Naive thymus-derived CD4-positive, alpha-beta T cell (primary cell): Measurements from ENCODE around the gene SAMD3. TPM values are rescaled to one million over a fixed set of nuclear protein-coding genes. Genes with fewer than 3 reads are reported as not detected.
"Not testable (repeated sequence)": the region's sequence is repeated elsewhere in the genome, so short reads cannot be mapped to it uniquely, and the experiment has no call there.

Source experiments
- ATAC-seq: fragments of 150-1000 bp; cut with Tn5 transposase; 2 replicates; pipeline ENCODE4 v1.10.0; 2021; ENCODE audit warnings: mild to moderate bottlenecking, moderate library complexity
- CTCF ChIA-PET: fragments of 350-600 bp; sonication (Branson Sonifier 250); formaldehyde crosslinking; loops from one replicate; lab custom pipeline; 2021; ENCODE audit warnings: antibody characterized with exemption; lab: Charles Lee
- POLR2A ChIA-PET: fragments of 350-600 bp; sonication (Branson Sonifier 250); formaldehyde crosslinking; loops from one replicate; lab custom pipeline; 2021; ENCODE audit warnings: antibody characterized with exemption, inconsistent platforms; lab: Charles Lee
- DNase-seq, 9 donors: peaks; one replicate each; pipeline versions ENCODE4 v3.0.0 to v3.0.0-alpha.2; 2020 to 2022; ENCODE audit warnings: mixed read lengths in 1 of 9
- H3K27ac ChIP-seq: one replicate; pipeline ENCODE4 v1.7.0; 2013; ENCODE audit warnings: mild to moderate bottlenecking, low read depth, low read length, moderate library complexity
- H3K27me3 ChIP-seq, 2 donors: one replicate each; pipeline ENCODE4 v1.7.0; 2013; ENCODE audit warnings: low read length in 2 of 2, mild to moderate bottlenecking in 2 of 2, moderate library complexity in 2 of 2; ENCODE audit not compliant: control insufficient read depth in 2 of 2, insufficient read depth in 2 of 2
- H3K36me3 ChIP-seq, 3 experiments: 1 replicate in 2 of 3; 2 replicates in 1 of 3; pipeline ENCODE4 v1.7.0; 2013; ENCODE audit warnings: low read length in 3 of 3, mild to moderate bottlenecking in 3 of 3, moderate library complexity in 1 of 3; ENCODE audit not compliant: insufficient read depth in 3 of 3, control insufficient read depth in 2 of 3
- H3K4me1 ChIP-seq, 2 donors: one replicate each; pipeline ENCODE4 v1.7.0; 2013; ENCODE audit warnings: low read length in 2 of 2, mild to moderate bottlenecking in 2 of 2, moderate library complexity in 1 of 2; ENCODE audit not compliant: control insufficient read depth in 2 of 2, insufficient read depth in 2 of 2
- H3K4me3 ChIP-seq: 2 replicates; pipeline ENCODE4 v1.7.0; 2013; ENCODE audit warnings: mild to moderate bottlenecking, low read length
- H3K9me3 ChIP-seq, 3 experiments: 1 replicate in 2 of 3; 2 replicates in 1 of 3; pipeline ENCODE4 v1.7.0; 2013; ENCODE audit warnings: low read length in 3 of 3; ENCODE audit not compliant: control insufficient read depth in 2 of 3
- H3K27ac Mint-ChIP-seq, 9 donors: one replicate each; pipeline ENCODE4 v1.8.0; 2020 to 2022; ENCODE audit warnings: mixed read lengths in 9 of 9, mild to moderate bottlenecking in 8 of 9, moderate library complexity in 5 of 9, inconsistent platforms in 2 of 9
- H3K27me3 Mint-ChIP-seq, 5 donors: one replicate each; pipeline ENCODE4 v1.8.0; 2021 to 2022; ENCODE audit warnings: mixed read lengths in 5 of 5, mild to moderate bottlenecking in 1 of 5
- H3K36me3 Mint-ChIP-seq, 5 donors: one replicate each; pipeline ENCODE4 v1.8.0; 2020 to 2022; ENCODE audit warnings: mixed read lengths in 5 of 5, mild to moderate bottlenecking in 3 of 5, inconsistent platforms in 1 of 5
- H3K4me1 Mint-ChIP-seq, 7 donors: one replicate each; pipeline ENCODE4 v1.8.0; 2020 to 2022; ENCODE audit warnings: mixed read lengths in 7 of 7, mild to moderate bottlenecking in 3 of 7, inconsistent platforms in 1 of 7
- H3K4me3 Mint-ChIP-seq, 10 donors: one replicate each; pipeline ENCODE4 v1.8.0; 2020 to 2022; ENCODE audit warnings: mild to moderate bottlenecking in 10 of 10, mixed read lengths in 10 of 10, moderate library complexity in 6 of 10, inconsistent platforms in 2 of 10
- H3K9me3 Mint-ChIP-seq, 11 donors: one replicate each; pipeline ENCODE4 v1.8.0; 2020 to 2022; ENCODE audit warnings: mixed read lengths in 11 of 11, mild to moderate bottlenecking in 4 of 11, inconsistent platforms in 1 of 11, moderate library complexity in 1 of 11
- intact Hi-C, 2 donors: fragments of 100-400 bp; cut with micrococcal nuclease; formaldehyde crosslinking; loops; one replicate each; pipeline ENCODE4 v1.15.1; 2023
- polyA plus RNA-seq, 2 donors: library from polyadenylated mRNA; unstranded; fragments of 300-500 nt; fragmentation: Illumina TruSeq; gene quantifications; one replicate each; pipeline ENCODE4 v1.2.3, GENCODE V29; 2021
- total RNA-seq, 6 experiments: library from RNA in 5 of 6; stranded (reverse) in 5 of 6; gene quantifications; 1 replicate in 5 of 6; 2 replicates in 1 of 6; pipeline ENCODE4 v1.2.3 and lab custom pipeline; 2021 to 2026

SAMD3 gene
- total and polyA plus RNA-seq, 7 experiments from 2014 or later, result 23.7 to 67.3 (median 43.4) TPM

- Histone ChIP-seq H3K9me3 (peaks cover 0 to 8% (median 0%) of the 10 kb centered on the region in 3 experiments), H3K27ac (no peak overlapping the region), H3K36me3 (peaks cover 0 to 15% (median 10%) of the 10 kb centered on the region in 3 experiments), H3K4me3 (no peak overlapping the region), H3K4me1 (no peaks in the 10 kb centered on the region), H3K27me3 (no peaks in the 10 kb centered on the region)
- DNase-seq, result no peak
- Mint-ChIP-seq H3K9me3 (peaks cover 0 to 15% (median 4%) of the 10 kb centered on the region in 11 donors), H3K27me3 (no peaks in the 10 kb centered on the region), H3K4me1 (peaks cover 0 to 23% (median 13%) of the 10 kb centered on the region in 7 donors), H3K4me3 (no peak overlapping the region), H3K36me3 (peaks cover 11 to 49% (median 46%) of the 10 kb centered on the region in 5 donors), H3K27ac (no peak overlapping the region)
- intact Hi-C loops, result no loop called here
- POLR2A ChIA-PET, result no interaction called here
- no peak for ATAC-seq
- CTCF ChIA-PET, result interaction anchor here (0.7 kb wide), 1 partner anchor 223 kb away, joined by 4 read pairs; no protein-coding TSS in a partner anchor
Measured at GRCh38 chr6:130156908-130157307, 65.8 kb downstream of the SAMD3 start.

- Histone ChIP-seq H3K9me3 (no peaks in the 10 kb centered on the region), H3K4me1 (no peaks in the 10 kb centered on the region), H3K36me3 (peaks cover 0 to 22% (median 10%) of the 10 kb centered on the region in 3 experiments), H3K27me3 (no peaks in the 10 kb centered on the region), H3K4me3 (no peak overlapping the region), H3K27ac (no peak overlapping the region)
- peaks cover 7 to 50% (median 39%) of the 10 kb centered on the region in 5 donors for H3K36me3 Mint-ChIP-seq
- H3K9me3 Mint-ChIP-seq, result peaks cover 0 to 12% (median 0%) of the 10 kb centered on the region in 11 donors
- intact Hi-C loops, result no loop called here
- peaks cover under 1 to 10% (median 4%) of the 10 kb centered on the region in 7 donors for H3K4me1 Mint-ChIP-seq
- CTCF ChIA-PET, result no interaction called here
- ATAC-seq (no peak), DNase-seq (no peak)
- no peaks in the 10 kb centered on the region for H3K27me3 Mint-ChIP-seq
- POLR2A ChIA-PET, result no interaction called here
- H3K4me3 Mint-ChIP-seq, result no peak overlapping the region
- no peak overlapping the region for H3K27ac Mint-ChIP-seq
Measured at GRCh38 chr6:130152908-130153510, 69.7 kb downstream of the SAMD3 start.

GRCh38 chr6:130150906-130151305 lies 71.8 kb downstream of the SAMD3 start:
- H3K4me1 ChIP-seq, result no peaks in the 10 kb centered on the region
- H3K4me3 ChIP-seq, result no peak overlapping the region
- H3K27ac Mint-ChIP-seq, result peak overlapping the region in 2 of 9 donors; percentile 52 to 80
- ATAC-seq (no peak), DNase-seq (no peak)
- H3K36me3 Mint-ChIP-seq, result peaks cover 7 to 65% (median 52%) of the 10 kb centered on the region in 5 donors
- peaks cover 0 to 29% (median 25%) of the 10 kb centered on the region in 3 experiments for H3K36me3 ChIP-seq
- H3K27me3 Mint-ChIP-seq, result no peaks in the 10 kb centered on the region
- H3K27me3 ChIP-seq, result no peaks in the 10 kb centered on the region
- intact Hi-C loops, result no loop called here
- CTCF ChIA-PET, result interaction anchor here (0.6 to 1.4 kb wide), 4 partner anchors 11 to 130 kb away, joined by 3 read pairs; no protein-coding TSS in a partner anchor
- H3K9me3 ChIP-seq, result no peaks in the 10 kb centered on the region
- H3K4me1 Mint-ChIP-seq, result peaks cover 3 to 19% (median 6%) of the 10 kb centered on the region in 7 donors
- POLR2A ChIA-PET, result interaction anchor here (0.7 to 1.1 kb wide), 2 partner anchors 14 to 266 kb away, joined by 3 read pairs; no protein-coding TSS in a partner anchor
- no peak overlapping the region for H3K4me3 Mint-ChIP-seq
- H3K27ac ChIP-seq, result no peak overlapping the region
- H3K9me3 Mint-ChIP-seq, result peaks cover 0 to 11% (median 0%) of the 10 kb centered on the region in 11 donors

DNA sequence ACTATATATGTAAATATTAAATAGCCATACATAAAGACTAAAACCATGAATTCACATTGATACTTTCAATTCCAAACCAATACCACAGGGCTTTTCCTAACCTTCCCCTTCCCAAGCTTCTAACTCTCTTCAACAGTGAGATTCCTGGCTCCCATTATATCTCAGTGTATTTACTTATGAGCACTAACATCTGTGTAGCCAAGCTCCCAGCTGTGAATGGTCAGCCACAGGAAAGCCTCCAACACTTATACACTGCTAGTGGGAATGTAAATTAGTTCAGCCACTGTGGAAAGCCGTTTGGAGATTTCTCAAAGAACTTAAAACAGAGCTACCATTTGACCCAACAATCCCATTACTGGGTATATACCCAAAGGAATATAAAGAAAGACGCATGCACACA lies 73.7 kb downstream of the SAMD3 start:
- peak overlapping the region in 1 of 9 donors; percentile 42 for H3K27ac Mint-ChIP-seq
- H3K36me3 Mint-ChIP-seq, result peaks cover 3 to 73% (median 53%) of the 10 kb centered on the region in 5 donors
- ATAC-seq, H3K27me3 ChIP-seq, DNase-seq, intact Hi-C loops, H3K27ac ChIP-seq, H3K4me3 Mint-ChIP-seq, H3K27me3 Mint-ChIP-seq, H3K9me3 ChIP-seq, H3K4me3 ChIP-seq, H3K4me1 ChIP-seq: not testable (repeated sequence)
- peaks cover 0 to 36% (median 25%) of the 10 kb centered on the region in 3 experiments for H3K36me3 ChIP-seq
- CTCF ChIA-PET, result interaction anchor here (0.6 to 1.7 kb wide), 5 partner anchors 14 to 1761 kb away, joined by 3 to 4 read pairs (median 3); no protein-coding TSS in a partner anchor
- H3K9me3 Mint-ChIP-seq, result peaks cover 0 to 11% (median 0%) of the 10 kb centered on the region in 11 donors
- POLR2A ChIA-PET, result interaction anchor here (0.6 to 1.0 kb wide), 2 partner anchors 9 to 57 kb away, joined by 4 read pairs; no protein-coding TSS in a partner anchor
- peaks cover 2 to 19% (median 6%) of the 10 kb centered on the region in 7 donors for H3K4me1 Mint-ChIP-seq

- H3K27ac Mint-ChIP-seq, result peak overlapping the region in 6 of 9 donors; percentile 8 to 78 (median 43)
- intact Hi-C loops, result loop anchor here in 1 of 2 donors (1.0 kb wide), 1 partner anchor 134 kb away; no protein-coding TSS in a partner anchor
- DNase-seq (peak in 1 of 9 donors; percentile 20), ATAC-seq (peak; percentile 55)
- Histone ChIP-seq H3K36me3 (peaks cover 0 to 44% (median 28%) of the 10 kb centered on the region in 3 experiments), H3K4me3 (no peak overlapping the region), H3K27me3 (no peaks in the 10 kb centered on the region), H3K27ac (no peak overlapping the region), H3K4me1 (no peaks in the 10 kb centered on the region), H3K9me3 (no peaks in the 10 kb centered on the region)
- peaks cover 2 to 25% (median 8%) of the 10 kb centered on the region in 7 donors for H3K4me1 Mint-ChIP-seq
- CTCF ChIA-PET, result interaction anchor here (0.6 to 1.7 kb wide), 3 partner anchors 111 to 1760 kb away, joined by 3 to 4 read pairs (median 3); no protein-coding TSS in a partner anchor
- H3K36me3 Mint-ChIP-seq, result peaks cover 7 to 81% (median 60%) of the 10 kb centered on the region in 5 donors
- H3K27me3 Mint-ChIP-seq, result no peaks in the 10 kb centered on the region
- H3K4me3 Mint-ChIP-seq, result peak overlapping the region in 1 of 10 donors; percentile 26
- peaks cover 0 to 11% (median 0%) of the 10 kb centered on the region in 11 donors for H3K9me3 Mint-ChIP-seq
- POLR2A ChIA-PET, result interaction anchor here (0.6 kb wide), 1 partner anchor 58 kb away, joined by 4 read pairs; no protein-coding TSS in a partner anchor
Measured at GRCh38 chr6:130148181-130148580, 74.6 kb downstream of the SAMD3 start.

DNA sequence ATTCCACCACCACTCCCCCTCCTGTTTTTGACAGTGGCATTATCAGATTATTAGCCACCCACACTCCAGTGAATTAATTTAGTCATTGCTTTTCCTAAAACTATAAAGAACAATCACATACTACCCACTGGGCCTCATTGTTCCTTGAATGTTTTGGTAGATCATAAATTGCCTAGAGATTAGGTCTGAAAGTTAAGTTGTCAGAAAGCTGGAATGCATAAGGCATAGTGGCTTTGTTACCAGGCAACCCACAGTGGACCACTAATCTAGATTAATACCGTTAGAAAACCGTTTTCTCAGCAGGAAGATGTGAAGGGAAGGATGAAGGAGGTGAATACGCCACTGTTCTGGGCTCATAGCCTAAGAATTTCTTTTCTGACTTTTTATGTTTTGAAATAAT lies 75.6 kb downstream of the SAMD3 start:
- Histone ChIP-seq H3K4me1 (no peaks in the 10 kb centered on the region), H3K27me3 (no peaks in the 10 kb centered on the region), H3K27ac (no peak overlapping the region), H3K36me3 (peaks cover 0 to 39% (median 25%) of the 10 kb centered on the region in 3 experiments), H3K9me3 (no peaks in the 10 kb centered on the region), H3K4me3 (no peak overlapping the region)
- POLR2A ChIA-PET, result no interaction called here
- H3K27ac Mint-ChIP-seq, result peak overlapping the region in 8 of 9 donors; percentile 32 to 89 (median 58)
- peaks cover 12 to 85% (median 64%) of the 10 kb centered on the region in 5 donors for H3K36me3 Mint-ChIP-seq
- no peaks in the 10 kb centered on the region for H3K27me3 Mint-ChIP-seq
- DNase-seq (no peak), ATAC-seq (no peak)
- intact Hi-C loops, result no loop called here
- peaks cover 6 to 32% (median 17%) of the 10 kb centered on the region in 7 donors for H3K4me1 Mint-ChIP-seq
- H3K4me3 Mint-ChIP-seq, result no peak overlapping the region
- CTCF ChIA-PET, result no interaction called here
- H3K9me3 Mint-ChIP-seq, result peaks cover 0 to 13% (median 0%) of the 10 kb centered on the region in 11 donors
